ENCODE results near the gene MAGOHB. TPM values are rescaled to one million over a fixed set of nuclear protein-coding genes. Genes with fewer than 3 reads are reported as not detected.

MAGOHB gene
- total RNA-seq, 1 experiment from 2014 or later, result 55.4 TPM

GRCh38 chr12:10559244-10559643 lies 54.2 kb downstream of the MAGOHB start:
- Histone ChIP-seq H3K9me2 (replicated peaks; ENCODE audit: insufficient read depth, low read length) (no peaks in the 10 kb centered on the region), H3K79me2 (ENCODE audit: low read length) (no peaks in the 10 kb centered on the region), H3K4me2 (ENCODE audit: low read depth, low read length, poor library complexity, severe bottlenecking) (no peak overlapping the region), H4K20me1 (ENCODE audit: insufficient read depth, low read depth, low read length) (no peaks in the 10 kb centered on the region), H2AFZ (ENCODE audit: low read length) (no peak overlapping the region), H3K4me1 (ENCODE audit: low read length) (peaks cover 4% of the 10 kb centered on the region; the same call in 1 of the 2 replicates), H3K27ac (ENCODE audit: low read length) (no peak overlapping the region), H3K27me3 (ENCODE audit: low read length) (no peaks in the 10 kb centered on the region), H3K9me3 (ENCODE audit: low read length) (no peaks in the 10 kb centered on the region), H3K36me3 (ENCODE audit: insufficient read depth, low read length) (no peaks in the 10 kb centered on the region), H3K9ac (ENCODE audit: low read length) (no peak overlapping the region), H3K4me3 (ENCODE audit: low read length) (no peak overlapping the region)
- DNase-seq, result no peak

- Histone ChIP-seq H3K79me2 (ENCODE audit: low read length) (no peaks in the 10 kb centered on the region), H3K9me2 (replicated peaks; ENCODE audit: insufficient read depth, low read length) (no peaks in the 10 kb centered on the region), H4K20me1 (ENCODE audit: insufficient read depth, low read depth, low read length) (no peaks in the 10 kb centered on the region), H2AFZ (ENCODE audit: low read length) (no peak overlapping the region), H3K9ac (ENCODE audit: low read length) (no peak overlapping the region), H3K27me3 (ENCODE audit: low read length) (no peaks in the 10 kb centered on the region), H3K4me1 (ENCODE audit: low read length) (peaks cover 4% of the 10 kb centered on the region; the same call in 1 of the 2 replicates), H3K9me3 (ENCODE audit: low read length) (no peaks in the 10 kb centered on the region), H3K4me3 (ENCODE audit: low read length) (no peak overlapping the region), H3K27ac (ENCODE audit: low read length) (no peak overlapping the region), H3K4me2 (ENCODE audit: low read depth, low read length, poor library complexity, severe bottlenecking) (no peak overlapping the region), H3K36me3 (ENCODE audit: insufficient read depth, low read length) (no peaks in the 10 kb centered on the region)
- no peak for DNase-seq
Measured at GRCh38 chr12:10558789-10559188, 54.6 kb downstream of the MAGOHB start.

- no peak overlapping the region for H3K4me2 ChIP-seq (ENCODE audit: low read depth, low read length, poor library complexity, severe bottlenecking)
- no peaks in the 10 kb centered on the region for H3K79me2 ChIP-seq (ENCODE audit: low read length)
- H3K27me3 ChIP-seq (ENCODE audit: low read length), result no peaks in the 10 kb centered on the region
- no peak overlapping the region for H3K27ac ChIP-seq (ENCODE audit: low read length)
- H3K36me3 ChIP-seq (ENCODE audit: insufficient read depth, low read length), result no peaks in the 10 kb centered on the region
- DNase-seq, result no peak
- no peaks in the 10 kb centered on the region for H3K9me3 ChIP-seq (ENCODE audit: low read length)
- H3K9ac ChIP-seq (ENCODE audit: low read length), result no peak overlapping the region
- no peaks in the 10 kb centered on the region for H3K9me2 ChIP-seq (replicated peaks; ENCODE audit: insufficient read depth, low read length)
- peaks cover 4% of the 10 kb centered on the region; the same call in 1 of the 2 replicates for H3K4me1 ChIP-seq (ENCODE audit: low read length)
- H2AFZ ChIP-seq (ENCODE audit: low read length), result no peak overlapping the region
- H4K20me1 ChIP-seq (ENCODE audit: insufficient read depth, low read depth, low read length), result no peaks in the 10 kb centered on the region
- no peak overlapping the region for H3K4me3 ChIP-seq (ENCODE audit: low read length)
Measured at GRCh38 chr12:10558301-10558700, 55.1 kb downstream of the MAGOHB start.

GRCh38 chr12:10557766-10558165 lies 55.6 kb downstream of the MAGOHB start:
- no peak overlapping the region for H2AFZ ChIP-seq (ENCODE audit: low read length)
- H4K20me1 ChIP-seq (ENCODE audit: insufficient read depth, low read depth, low read length), result no peaks in the 10 kb centered on the region
- no peaks in the 10 kb centered on the region for H3K9me3 ChIP-seq (ENCODE audit: low read length)
- H3K27me3 ChIP-seq (ENCODE audit: low read length), result no peaks in the 10 kb centered on the region
- H3K4me2 ChIP-seq (ENCODE audit: low read depth, low read length, poor library complexity, severe bottlenecking), result no peak overlapping the region
- H3K9ac ChIP-seq (ENCODE audit: low read length), result no peak overlapping the region
- no peaks in the 10 kb centered on the region for H3K9me2 ChIP-seq (replicated peaks; ENCODE audit: insufficient read depth, low read length)
- no peaks in the 10 kb centered on the region for H3K36me3 ChIP-seq (ENCODE audit: insufficient read depth, low read length)
- H3K4me3 ChIP-seq (ENCODE audit: low read length), result no peak overlapping the region
- no peak for DNase-seq
- H3K4me1 ChIP-seq (ENCODE audit: low read length), result peaks cover 4% of the 10 kb centered on the region; the same call in 1 of the 2 replicates
- no peaks in the 10 kb centered on the region for H3K79me2 ChIP-seq (ENCODE audit: low read length)
- no peak overlapping the region for H3K27ac ChIP-seq (ENCODE audit: low read length)

DNA sequence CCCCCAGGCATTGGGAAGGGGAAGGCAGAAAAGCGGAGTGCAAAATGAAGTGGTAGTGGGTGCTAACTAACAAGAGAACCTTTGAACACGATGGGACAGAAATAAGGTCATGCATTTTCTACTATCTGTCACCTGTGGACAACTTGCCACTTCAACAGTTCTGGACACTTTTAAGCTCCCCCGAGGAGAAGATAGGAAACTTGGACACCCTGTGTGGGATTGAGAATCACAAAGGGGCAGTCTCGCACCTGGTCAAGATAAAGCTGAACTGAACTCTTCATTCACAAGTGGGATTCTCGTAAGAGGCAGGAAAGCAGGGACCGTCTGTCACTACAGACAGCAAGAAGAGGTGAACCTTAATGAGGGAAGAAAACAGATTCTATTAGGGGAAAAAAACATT lies 56.1 kb downstream of the MAGOHB start:
- Histone ChIP-seq H3K27ac (ENCODE audit: low read length) (no peak overlapping the region), H3K36me3 (ENCODE audit: insufficient read depth, low read length) (no peaks in the 10 kb centered on the region), H3K27me3 (ENCODE audit: low read length) (no peaks in the 10 kb centered on the region), H3K9me3 (ENCODE audit: low read length) (no peaks in the 10 kb centered on the region), H3K9ac (ENCODE audit: low read length) (no peak overlapping the region), H3K4me1 (ENCODE audit: low read length) (peaks cover 4% of the 10 kb centered on the region; the same call in 1 of the 2 replicates), H3K79me2 (ENCODE audit: low read length) (no peaks in the 10 kb centered on the region), H3K4me3 (ENCODE audit: low read length) (no peak overlapping the region), H3K9me2 (replicated peaks; ENCODE audit: insufficient read depth, low read length) (no peaks in the 10 kb centered on the region), H4K20me1 (ENCODE audit: insufficient read depth, low read depth, low read length) (no peaks in the 10 kb centered on the region), H3K4me2 (ENCODE audit: low read depth, low read length, poor library complexity, severe bottlenecking) (no peak overlapping the region), H2AFZ (ENCODE audit: low read length) (no peak overlapping the region)
- DNase-seq, result no peak

DNA sequence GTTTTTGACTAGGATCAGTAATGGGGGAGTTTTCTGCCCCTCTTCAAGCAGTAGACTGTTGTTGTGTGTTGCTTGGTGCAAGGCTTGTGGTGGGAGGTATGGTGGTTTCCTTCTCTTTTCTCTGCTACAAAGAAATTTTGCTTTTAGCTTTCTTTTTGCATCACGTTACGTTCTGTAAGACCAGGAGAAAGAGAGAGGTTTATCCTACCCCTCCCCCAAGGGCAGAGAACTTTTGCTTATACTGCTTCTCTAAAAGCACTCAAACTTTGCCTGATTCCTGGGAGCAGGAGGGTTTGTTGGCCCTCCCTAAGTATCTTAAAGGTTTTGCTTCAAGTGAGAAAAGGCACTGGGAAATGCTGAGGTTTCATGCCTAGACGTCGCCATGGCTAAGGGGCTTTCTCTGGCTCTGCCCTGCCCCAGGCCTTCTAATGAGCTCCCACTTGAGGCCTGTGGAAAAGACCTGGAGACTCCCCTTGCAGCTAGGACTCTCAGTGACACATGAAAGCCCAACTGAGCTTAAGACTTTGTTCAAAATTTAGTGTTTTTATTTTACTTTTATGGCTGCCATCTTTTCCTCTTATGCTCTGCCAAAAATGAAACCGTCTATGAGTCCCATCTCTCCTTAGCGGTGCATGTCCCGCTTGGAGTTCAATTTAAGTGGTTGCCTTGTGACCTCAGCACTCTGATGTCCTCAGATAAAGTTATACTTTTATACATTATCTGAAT lies 58.5 kb downstream of the MAGOHB start:
- Histone ChIP-seq H3K27ac (ENCODE audit: low read length) (no peak overlapping the region), H3K27me3 (ENCODE audit: low read length) (no peaks in the 10 kb centered on the region), H3K4me1 (ENCODE audit: low read length) (peaks cover 4% of the 10 kb centered on the region; the same call in 1 of the 2 replicates), H3K36me3 (ENCODE audit: insufficient read depth, low read length) (no peaks in the 10 kb centered on the region), H3K4me2 (ENCODE audit: low read depth, low read length, poor library complexity, severe bottlenecking) (no peak overlapping the region), H3K79me2 (ENCODE audit: low read length) (no peaks in the 10 kb centered on the region), H3K9me2 (replicated peaks; ENCODE audit: insufficient read depth, low read length) (no peaks in the 10 kb centered on the region), H2AFZ (ENCODE audit: low read length) (no peak overlapping the region), H3K9ac (ENCODE audit: low read length) (no peak overlapping the region), H4K20me1 (ENCODE audit: insufficient read depth, low read depth, low read length) (no peaks in the 10 kb centered on the region), H3K4me3 (ENCODE audit: low read length) (no peak overlapping the region), H3K9me3 (ENCODE audit: low read length) (no peaks in the 10 kb centered on the region)
- no peak for DNase-seq

GRCh38 chr12:10554228-10554755 lies 59.1 kb downstream of the MAGOHB start:
- Histone ChIP-seq H3K4me1 (ENCODE audit: low read length) (peaks cover 4% of the 10 kb centered on the region; the same call in 1 of the 2 replicates), H3K9me3 (ENCODE audit: low read length) (no peaks in the 10 kb centered on the region), H3K27me3 (ENCODE audit: low read length) (no peaks in the 10 kb centered on the region), H3K4me3 (ENCODE audit: low read length) (no peak overlapping the region), H3K9ac (ENCODE audit: low read length) (no peak overlapping the region), H2AFZ (ENCODE audit: low read length) (no peak overlapping the region), H3K36me3 (ENCODE audit: insufficient read depth, low read length) (no peaks in the 10 kb centered on the region), H4K20me1 (ENCODE audit: insufficient read depth, low read depth, low read length) (no peaks in the 10 kb centered on the region), H3K9me2 (replicated peaks; ENCODE audit: insufficient read depth, low read length) (no peaks in the 10 kb centered on the region), H3K27ac (ENCODE audit: low read length) (no peak overlapping the region), H3K79me2 (ENCODE audit: low read length) (no peaks in the 10 kb centered on the region), H3K4me2 (ENCODE audit: low read depth, low read length, poor library complexity, severe bottlenecking) (no peak overlapping the region)
- no peak for DNase-seq

Data from Karpas-422 (cell line).